K562 (cell line): ENCODE measurements around the gene DMBT1.

Experiments used
- ELF1 ChIP-seq: fragments of 200-800 bp; sonication (Bioruptor generic); IDR thresholded peaks from 2 replicates; pipeline ENCODE4 v1.6.1; 2016; ENCODE audit warnings: missing genetic modification characterization, missing compliant biosample characterization
- GABPB1 ChIP-seq: sonication (generic); formaldehyde crosslinking; IDR thresholded peaks from 2 replicates; pipeline ENCODE4 v1.8.0; 2022; ENCODE audit warnings: mild to moderate bottlenecking, missing genetic modification reagents
- KLF1 ChIP-seq: fragments of 450-650 bp; IDR thresholded peaks from 2 replicates; pipeline ENCODE4 v1.6.1; 2016; ENCODE audit warnings: missing genetic modification characterization, missing compliant biosample characterization
- RCOR1 ChIP-seq, 2 experiments: IDR thresholded peaks; 2 replicates each; pipeline ENCODE4 v1.6.1; 2012; ENCODE audit warnings: low read depth in 2 of 2, low read length in 2 of 2, borderline replicate concordance in 1 of 2, improper control_type of control experiment in 1 of 2
- RFX5 ChIP-seq: IDR thresholded peaks from 2 replicates; pipeline ENCODE4 v1.6.1; 2011; ENCODE audit warnings: low read depth, mild to moderate bottlenecking, improper control_type of control experiment, low read length
- SAFB2 ChIP-seq: fragments of 200-400 bp; formaldehyde crosslinking; IDR thresholded peaks from 2 replicates; pipeline ENCODE4 v1.6.1; 2018; ENCODE audit warnings: borderline replicate concordance, low read length, low read depth, moderate library complexity; ENCODE audit not compliant: severe bottlenecking
- TBL1XR1 ChIP-seq, 2 experiments: IDR thresholded peaks; 2 replicates each; pipeline ENCODE4 v1.6.1; 2012; ENCODE audit warnings: improper control_type of control experiment in 2 of 2, low read length in 2 of 2, mild to moderate bottlenecking in 1 of 2
- ZNF143 ChIP-seq: sonication (generic); formaldehyde crosslinking; IDR thresholded peaks from 2 replicates; pipeline ENCODE4 v1.9.0; 2022; ENCODE audit warnings: mild to moderate bottlenecking, missing genetic modification reagents
- TF ChIP-seq, protein P1 (sequence below), 3 experiments: IDR thresholded peaks in 2 of 3; conservative IDR thresholded peaks in 1 of 3; 2 replicates each; pipeline ENCODE4 v1.5.1; 2011 to 2012; ENCODE audit warnings: low read length in 3 of 3, mild to moderate bottlenecking in 3 of 3, control low read depth in 2 of 3, improper control_type of control experiment in 1 of 3, inconsistent platforms in 1 of 3, low read depth in 1 of 3, mixed read lengths in 1 of 3, moderate library complexity in 1 of 3; ENCODE audit not compliant: insufficient read depth in 2 of 3
- TF ChIP-seq, protein P2 (sequence below), 2 experiments: fragments of 450-650 bp; IDR thresholded peaks; 2 replicates each; pipeline ENCODE4 v1.6.1; 2016

DNA sequence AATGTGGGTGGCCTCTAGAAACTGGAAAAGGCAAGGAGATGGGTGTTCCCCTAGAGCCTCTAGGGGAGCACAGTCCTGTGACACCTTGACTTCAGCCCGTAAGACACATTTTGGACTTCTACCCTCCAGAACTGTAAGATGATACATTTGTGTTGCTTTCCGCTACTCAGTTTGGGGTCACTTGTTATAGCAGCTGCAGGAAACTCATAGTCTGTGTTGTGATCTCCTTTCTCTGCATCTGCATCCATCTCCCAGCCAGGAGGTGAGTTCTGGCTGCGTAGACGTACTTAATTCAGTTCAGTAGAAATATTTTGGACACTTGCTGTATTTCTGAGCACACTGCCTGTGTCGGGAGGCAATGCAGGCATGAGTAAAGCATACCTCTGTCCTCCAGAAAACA is 29.3 kb upstream of the DMBT1 start:
- TF ChIP-seq ELF1 (tag) = no peak
- TF ChIP-seq RFX5 = no peak
- TF ChIP-seq, protein P1, sequence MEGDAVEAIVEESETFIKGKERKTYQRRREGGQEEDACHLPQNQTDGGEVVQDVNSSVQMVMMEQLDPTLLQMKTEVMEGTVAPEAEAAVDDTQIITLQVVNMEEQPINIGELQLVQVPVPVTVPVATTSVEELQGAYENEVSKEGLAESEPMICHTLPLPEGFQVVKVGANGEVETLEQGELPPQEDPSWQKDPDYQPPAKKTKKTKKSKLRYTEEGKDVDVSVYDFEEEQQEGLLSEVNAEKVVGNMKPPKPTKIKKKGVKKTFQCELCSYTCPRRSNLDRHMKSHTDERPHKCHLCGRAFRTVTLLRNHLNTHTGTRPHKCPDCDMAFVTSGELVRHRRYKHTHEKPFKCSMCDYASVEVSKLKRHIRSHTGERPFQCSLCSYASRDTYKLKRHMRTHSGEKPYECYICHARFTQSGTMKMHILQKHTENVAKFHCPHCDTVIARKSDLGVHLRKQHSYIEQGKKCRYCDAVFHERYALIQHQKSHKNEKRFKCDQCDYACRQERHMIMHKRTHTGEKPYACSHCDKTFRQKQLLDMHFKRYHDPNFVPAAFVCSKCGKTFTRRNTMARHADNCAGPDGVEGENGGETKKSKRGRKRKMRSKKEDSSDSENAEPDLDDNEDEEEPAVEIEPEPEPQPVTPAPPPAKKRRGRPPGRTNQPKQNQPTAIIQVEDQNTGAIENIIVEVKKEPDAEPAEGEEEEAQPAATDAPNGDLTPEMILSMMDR (IDR thresholded peaks at IDR 0.05 in 2 of 3, conservative IDR thresholded peaks at IDR 0.05 in 1 of 3; ENCODE audit: insufficient read depth in 2 of 3, low read depth in 1 of 3, low read length in 3 of 3) = no peak
- TF ChIP-seq KLF1 (tag) = no peak
- TF ChIP-seq, protein P2, sequence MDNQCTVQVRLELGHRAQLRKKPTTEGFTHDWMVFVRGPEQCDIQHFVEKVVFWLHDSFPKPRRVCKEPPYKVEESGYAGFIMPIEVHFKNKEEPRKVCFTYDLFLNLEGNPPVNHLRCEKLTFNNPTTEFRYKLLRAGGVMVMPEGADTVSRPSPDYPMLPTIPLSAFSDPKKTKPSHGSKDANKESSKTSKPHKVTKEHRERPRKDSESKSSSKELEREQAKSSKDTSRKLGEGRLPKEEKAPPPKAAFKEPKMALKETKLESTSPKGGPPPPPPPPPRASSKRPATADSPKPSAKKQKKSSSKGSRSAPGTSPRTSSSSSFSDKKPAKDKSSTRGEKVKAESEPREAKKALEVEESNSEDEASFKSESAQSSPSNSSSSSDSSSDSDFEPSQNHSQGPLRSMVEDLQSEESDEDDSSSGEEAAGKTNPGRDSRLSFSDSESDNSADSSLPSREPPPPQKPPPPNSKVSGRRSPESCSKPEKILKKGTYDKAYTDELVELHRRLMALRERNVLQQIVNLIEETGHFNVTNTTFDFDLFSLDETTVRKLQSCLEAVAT (IDR thresholded peaks at IDR 0.05) = no peak
- TF ChIP-seq ZNF143 (CRISPR knock-in tag) = no peak
- no peak for TF ChIP-seq SAFB2
- TF ChIP-seq TBL1XR1 (IDR thresholded peaks at IDR 0.05; ENCODE audit: low read length in 2 of 2) = no peak
- no peak for TF ChIP-seq GABPB1 (CRISPR knock-in tag)
- TF ChIP-seq RCOR1 (IDR thresholded peaks at IDR 0.05; ENCODE audit: borderline replicate concordance in 1 of 2, low read depth in 2 of 2, low read length in 2 of 2) = no peak
